Stimulated activated CD8-positive, alpha-beta memory T cell treated with anti-CD3 and anti-CD28 coated beads, Interleukin-7, amount 100 ng/mL, for 24 hours (primary cell): ENCODE measurements around the gene COX4I2.
"Not testable (repeated sequence)": the region's sequence is repeated elsewhere in the genome, so short reads cannot be mapped to it uniquely, and the experiment has no call there.

Source experiments
- DNase-seq: peaks from one replicate; pipeline ENCODE4 v3.0.0-alpha.2; 2020; ENCODE audit warnings: low read depth

Gene COX4I2

DNA sequence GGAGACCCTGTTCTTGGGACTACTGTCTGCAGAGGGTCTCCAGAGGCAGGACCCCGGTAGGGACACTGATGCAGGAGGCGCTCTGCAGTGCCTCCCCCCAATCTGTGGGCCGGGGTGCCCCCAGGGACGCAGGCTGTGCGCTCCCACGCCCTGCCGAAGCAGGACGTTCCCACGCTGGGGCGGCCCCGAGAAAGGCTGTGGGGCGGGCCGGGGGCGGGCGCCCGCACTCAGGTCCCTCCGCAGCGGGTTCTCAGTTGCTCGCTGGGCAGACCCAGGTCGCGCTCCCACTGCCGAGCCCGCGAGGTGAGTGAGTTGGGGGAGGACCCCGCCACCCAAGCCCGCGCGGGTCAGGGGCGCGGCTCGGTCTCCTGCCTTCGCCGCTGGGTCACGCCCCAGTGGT, at the start of gene COX4I2:
Gene COX4I2, plus strand, starts transcription at position 253 of the 400 bp plus-strand sequence. CDS start 1,106 bp downstream, outside the sequence.
- DNase-seq: no peak

DNA sequence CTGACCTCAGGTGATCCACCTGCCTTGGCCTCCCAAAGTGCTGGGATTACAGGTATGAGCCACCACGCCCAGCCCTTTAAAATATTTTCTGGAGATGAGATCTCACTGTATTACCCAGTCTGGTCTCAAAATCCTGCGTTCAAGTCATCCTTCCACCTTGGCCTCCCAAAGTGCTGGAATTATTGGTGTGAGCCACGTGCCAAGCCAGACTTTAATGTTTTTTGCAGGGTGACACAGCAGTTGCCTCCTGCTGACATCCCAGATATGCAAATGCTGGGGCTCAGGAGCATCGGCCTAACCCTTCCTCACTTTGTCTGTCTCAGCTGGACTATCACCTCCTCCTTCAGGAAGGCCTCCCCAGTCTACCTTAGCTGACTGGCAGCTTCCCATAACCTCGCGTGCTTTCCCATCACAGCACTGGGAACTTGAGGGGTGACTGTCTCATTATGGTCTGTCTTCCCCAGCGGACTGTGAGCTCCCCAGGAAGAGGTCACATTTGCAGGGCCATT, 46.9 kb upstream of the COX4I2 start:
- no peak for DNase-seq

DNA sequence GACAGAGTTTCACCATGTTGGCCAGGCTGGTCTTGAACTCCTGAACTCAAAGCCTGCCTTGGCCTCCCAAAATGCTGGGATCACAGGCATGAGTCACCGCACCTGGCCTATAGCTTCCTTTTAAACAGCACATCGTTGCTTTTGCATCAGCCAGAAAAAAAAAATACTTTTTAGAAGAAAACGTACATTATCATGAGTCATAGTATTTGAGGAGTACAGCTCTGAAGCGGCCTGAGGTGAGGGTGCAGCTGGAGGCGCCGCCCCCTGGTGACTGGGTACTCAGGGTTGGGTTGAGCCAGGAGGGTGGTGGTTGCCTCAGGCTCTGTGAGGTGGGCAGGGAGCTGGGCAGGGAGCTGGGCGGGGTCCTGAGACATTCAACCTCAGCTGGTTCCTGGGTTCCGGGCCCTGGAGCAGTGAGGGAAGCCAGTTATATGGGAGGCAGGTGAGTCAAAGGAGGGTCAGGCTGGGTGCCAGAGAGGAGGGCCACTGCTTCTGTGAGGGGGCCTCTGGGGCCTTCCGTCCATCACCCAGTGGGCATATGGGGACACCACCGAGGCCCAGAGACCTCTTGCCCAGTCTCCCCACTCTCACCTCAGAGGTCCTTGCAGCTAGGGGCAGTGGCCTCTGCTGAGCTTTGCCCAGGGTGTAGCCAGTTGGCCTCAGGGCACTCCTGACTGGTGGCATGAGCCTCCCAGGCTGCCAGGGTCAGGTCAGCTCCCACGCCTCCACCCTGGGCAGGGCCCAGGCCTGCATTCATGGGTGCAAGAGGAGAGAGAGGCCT, 44.3 kb upstream of the COX4I2 start:
- DNase-seq: no peak

DNA sequence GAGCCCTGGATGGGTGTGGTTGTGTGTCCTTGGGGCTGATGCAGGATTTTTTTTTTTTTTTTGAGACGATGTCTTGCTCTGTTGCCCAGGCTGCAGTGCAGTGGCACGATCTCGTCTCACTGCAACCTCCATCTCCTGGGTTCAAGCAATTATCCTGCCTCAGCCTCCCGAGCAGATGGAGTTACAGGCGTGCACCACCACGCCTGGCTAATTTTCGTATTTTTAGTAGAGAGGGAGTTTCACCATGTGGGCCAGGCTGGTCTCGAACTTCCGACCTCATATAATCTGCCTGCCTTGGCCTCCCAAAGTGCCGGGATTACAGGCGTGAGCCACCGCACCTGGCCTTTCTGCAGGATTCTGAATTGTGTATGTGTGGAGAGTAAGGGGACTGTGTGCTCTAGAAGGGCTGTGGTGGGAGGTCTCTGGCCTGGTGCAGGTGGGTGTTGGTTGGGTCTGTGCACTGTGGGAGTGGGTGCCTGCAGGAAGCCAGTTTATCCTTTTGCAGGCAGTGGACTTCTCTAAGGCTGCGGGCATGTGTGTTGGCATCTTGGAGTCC, 43.6 kb upstream of the COX4I2 start:
- no peak for DNase-seq

DNA sequence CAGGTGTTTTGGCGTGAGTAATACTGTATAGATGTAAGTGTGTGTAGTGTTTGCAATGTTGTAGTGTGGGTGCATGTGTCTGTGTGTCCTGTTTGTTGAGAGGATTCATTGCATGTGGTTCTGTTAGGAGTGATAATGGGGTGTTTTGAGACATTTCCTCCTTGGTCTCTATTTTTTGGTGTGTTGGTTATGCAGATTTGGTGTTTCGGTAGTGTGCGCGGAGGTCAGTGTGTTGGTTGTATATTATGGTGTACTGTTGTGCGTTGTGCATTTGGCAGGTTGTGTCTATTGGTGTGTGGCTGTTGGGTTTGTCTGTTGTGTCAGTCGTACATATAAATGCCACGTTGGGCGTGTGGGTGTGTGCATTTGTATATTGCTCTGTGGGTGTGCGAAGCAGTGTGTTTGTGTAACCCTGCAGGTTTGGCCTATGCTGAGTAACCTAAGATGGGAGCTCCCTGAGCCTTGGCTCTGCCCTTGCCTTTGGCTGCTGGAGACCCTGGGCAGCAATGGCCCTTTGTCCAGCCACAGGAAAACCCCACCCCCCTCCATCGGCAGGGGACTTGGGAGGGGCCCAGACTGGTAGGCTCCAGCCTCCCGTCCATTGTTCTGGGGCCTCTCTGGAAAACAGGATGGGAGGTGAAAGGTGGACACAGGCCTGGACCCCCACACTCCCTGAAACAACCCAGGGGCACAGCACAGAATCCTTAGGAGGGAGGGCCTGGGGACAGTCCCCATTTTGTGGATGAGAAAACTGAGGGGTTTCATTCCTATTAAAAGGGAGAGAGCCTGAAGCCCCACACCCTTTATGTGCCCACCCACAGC, 42.9 kb upstream of the COX4I2 start:
- no peak for DNase-seq

DNA sequence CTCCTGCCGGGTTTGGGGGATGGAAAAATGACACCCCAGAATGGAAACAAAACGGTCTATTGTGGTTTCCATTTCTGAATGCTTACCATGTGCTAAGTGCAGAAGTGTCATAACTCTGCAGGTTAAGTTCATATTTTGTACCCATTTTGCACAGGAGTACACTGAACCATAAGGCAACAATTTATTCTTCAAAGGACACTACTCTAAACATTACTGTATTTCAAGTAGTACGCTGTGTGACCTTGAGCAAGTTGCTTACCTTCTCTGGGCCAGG, 42.4 kb upstream of the COX4I2 start:
- no peak for DNase-seq

DNA sequence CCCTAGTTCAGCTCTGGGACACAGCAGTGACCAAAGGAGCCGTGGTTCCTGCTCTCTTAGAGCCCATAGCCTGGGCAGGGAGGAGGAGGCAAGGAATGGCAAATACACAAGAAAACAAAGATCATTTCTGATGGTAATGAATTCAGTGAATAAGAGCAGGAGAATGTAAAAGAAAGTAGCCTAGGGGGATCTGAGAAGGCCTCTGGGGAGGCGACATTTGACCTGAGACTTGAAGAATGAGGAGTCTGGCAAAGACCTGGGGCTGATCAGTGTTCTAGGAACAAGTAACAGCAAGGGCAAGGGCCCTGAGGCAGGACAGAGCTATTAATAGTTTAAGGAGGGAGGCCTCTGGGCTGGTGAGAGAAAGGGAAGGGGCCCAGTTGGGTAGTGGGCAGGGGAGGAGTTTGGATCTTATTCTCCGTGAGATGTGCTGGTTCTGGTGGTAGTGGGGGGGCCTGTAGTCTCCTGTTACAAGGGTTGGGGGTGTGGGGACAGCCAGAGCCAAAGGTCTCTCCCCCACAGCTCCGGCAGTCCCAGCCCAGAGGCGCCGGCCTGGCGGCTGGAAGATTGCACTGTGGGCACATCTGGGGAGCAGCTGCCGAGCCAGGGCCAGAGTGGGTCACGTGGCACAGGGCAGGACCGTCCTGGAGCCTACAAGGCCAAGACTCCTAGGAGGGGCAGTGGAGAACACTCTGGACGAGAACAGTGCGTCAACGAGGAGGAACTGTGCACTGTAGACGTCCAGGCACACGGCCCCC, 41.9 kb upstream of the COX4I2 start:
- no peak for DNase-seq

DNA sequence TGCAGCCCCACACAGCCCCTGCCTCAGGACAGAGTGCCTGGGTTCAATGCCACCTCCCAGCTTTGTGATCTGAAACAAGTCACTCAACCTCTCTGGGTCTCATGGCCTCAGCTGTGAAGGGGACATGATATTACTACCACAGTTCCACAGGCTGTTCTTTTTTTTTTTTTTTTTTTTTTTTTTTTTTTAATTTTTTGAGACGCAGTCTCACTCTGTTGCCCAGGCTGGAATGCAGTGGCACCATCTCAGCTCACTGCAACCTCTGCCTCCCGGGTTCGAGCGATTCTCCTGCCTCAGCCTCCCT, 41.3 kb upstream of the COX4I2 start:
- DNase-seq: not testable (repeated sequence)

DNA sequence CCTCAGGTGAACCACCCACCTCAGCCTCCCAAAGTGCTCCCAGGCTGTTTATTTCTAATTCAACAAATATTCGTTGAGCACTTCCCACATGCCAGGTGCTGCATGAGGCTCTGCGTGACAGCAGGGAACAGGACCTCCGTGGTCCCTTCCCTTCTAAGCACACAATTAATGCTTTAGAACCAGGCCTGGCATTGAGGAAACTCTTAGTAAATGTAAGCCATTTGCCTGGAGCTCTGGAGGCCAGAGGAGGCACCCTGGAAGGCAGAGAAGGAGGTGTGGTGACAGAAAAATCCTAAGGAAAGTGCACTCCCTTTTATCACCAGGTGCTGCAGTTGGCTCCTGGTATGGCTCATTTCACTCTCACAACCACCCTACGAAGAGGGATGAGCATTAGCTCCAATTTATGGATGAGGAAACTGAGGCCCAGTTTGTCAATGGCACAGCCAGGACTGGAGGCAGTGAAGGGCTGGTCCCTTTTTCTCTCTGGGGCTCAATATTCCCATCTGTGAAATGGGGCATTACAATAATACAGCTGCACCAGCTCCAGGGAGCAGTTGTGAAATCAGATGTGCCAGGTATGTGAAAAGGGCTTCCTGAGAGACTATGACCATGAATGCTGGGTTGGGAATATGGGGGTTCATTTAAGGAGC, 40.8 kb upstream of the COX4I2 start:
- DNase-seq: no peak

DNA sequence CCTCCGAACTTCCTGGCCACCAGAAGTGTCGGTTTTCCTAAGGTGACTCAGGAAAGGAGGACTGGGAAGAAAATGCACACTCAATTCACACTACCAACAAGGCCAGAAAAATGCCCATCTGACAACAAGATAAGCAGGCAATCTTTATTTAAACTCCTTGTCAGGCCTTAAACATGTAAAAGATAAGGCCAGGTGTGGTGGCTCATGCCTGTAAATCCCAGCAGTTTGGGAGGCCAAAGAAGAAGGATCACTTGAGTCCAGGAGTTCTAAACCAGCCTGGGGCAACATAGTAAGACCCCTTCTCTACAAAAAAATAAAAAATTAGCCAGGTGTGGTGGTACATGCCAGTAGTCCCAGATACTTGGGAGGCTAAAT, 40.2 kb upstream of the COX4I2 start:
- DNase-seq: no peak

DNA sequence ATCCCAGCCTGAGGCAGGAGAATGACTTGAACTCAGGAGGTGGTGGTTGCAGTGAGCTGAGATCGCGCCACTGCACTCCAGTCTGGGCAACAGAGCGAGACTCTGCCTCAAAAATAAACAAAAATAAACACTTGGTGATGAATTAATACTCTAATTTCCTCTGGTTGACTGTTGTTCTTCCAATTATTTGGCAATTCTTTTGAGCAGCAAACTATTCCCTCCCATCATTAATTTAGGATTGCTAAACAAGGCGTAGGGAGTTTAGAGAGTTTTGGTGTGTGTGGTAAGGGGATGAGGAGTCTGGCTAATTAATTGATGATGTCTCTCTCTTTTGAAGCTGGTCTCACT, 35.3 kb upstream of the COX4I2 start:
- DNase-seq: no peak

DNA sequence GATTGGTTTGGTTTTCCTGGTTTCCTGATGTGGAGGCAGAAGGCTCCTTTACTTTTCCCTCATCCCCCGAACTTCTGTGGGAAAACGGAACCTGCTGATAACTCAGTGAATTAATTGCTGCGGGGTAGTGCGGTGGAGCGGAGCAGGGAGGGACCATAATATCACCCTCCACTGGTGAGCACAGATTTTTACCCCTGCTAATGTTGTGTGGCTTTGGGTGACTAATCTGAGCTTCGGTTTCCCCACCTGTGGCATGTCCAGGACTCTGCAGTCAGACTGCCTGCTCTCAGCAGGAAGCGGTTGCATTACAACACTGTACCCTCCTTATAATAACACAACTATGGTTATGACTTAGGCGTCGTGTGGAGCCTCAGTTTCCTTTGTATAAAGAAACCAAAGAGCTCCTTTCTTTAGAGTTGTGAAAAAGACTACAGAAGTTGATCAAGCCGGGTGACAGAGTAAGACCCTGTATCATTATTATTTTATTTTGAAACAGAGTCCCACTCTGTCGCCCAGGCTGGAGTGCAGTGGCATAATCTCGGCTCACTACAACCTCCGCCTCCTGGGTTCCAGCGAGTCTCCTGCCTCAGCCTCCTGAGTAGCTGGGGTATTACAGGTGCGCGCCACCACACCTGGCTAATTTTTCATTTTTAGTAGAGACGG, 34.8 kb upstream of the COX4I2 start:
- no peak for DNase-seq

DNA sequence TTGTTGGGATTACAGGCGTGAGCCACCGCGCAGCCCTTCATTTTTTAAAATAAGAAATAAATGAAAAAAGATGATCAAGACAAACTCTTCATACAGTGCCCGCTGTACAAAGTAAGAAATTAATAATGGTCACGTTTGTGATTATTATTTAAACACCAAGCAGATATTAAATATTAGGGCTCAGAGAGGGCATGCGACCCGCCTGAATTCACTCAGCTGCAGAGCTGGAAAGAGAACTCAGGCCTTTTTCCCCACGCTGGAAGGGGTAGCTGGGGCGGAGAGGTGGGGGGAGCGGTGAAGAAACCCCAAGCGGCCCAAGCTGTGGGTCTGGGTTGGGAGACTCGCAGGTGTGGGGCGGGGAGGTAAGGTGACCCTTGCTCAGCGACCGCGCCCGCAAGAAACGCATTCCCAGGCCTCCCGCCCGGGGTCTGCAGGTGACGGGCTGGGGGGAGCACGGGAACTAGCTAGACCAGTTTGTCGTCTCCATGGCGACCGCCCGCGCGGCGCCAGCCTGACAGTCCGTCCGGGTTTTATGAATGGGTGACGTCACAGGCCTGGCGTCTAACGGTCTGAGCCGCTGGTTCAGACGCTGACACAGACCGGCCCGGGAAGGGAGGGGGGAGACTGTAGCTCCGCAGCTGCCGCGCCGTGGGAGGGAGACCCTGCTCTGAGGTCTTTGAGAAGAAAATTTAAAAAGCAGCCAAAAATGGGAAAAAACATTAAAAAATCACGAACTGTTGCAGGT, 33.7 kb upstream of the COX4I2 start:
- DNase-seq: peak; percentile 46

DNA sequence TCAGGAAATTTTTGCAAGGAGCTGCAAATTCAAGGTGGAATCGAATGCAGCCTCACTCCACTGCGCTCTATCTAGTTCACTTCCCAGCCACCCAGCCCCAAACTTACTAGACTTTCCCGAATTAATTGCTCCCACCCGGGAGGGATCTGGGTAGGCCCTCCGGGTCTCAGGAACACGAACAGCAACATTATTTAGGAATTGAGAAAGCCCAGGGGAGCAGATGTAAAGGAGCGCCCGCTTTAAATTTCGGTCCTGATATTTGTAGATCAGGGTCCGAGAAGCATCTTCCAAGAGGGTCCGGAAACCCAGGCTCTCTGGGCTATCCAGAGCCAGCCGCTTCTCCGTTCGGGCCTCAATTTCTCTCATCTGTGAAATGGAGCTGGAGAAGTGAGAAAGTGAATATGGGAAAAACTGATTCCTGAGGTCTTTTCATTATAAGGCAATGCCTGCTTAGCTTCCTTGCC, 33.1 kb upstream of the COX4I2 start:
- DNase-seq: no peak

DNA sequence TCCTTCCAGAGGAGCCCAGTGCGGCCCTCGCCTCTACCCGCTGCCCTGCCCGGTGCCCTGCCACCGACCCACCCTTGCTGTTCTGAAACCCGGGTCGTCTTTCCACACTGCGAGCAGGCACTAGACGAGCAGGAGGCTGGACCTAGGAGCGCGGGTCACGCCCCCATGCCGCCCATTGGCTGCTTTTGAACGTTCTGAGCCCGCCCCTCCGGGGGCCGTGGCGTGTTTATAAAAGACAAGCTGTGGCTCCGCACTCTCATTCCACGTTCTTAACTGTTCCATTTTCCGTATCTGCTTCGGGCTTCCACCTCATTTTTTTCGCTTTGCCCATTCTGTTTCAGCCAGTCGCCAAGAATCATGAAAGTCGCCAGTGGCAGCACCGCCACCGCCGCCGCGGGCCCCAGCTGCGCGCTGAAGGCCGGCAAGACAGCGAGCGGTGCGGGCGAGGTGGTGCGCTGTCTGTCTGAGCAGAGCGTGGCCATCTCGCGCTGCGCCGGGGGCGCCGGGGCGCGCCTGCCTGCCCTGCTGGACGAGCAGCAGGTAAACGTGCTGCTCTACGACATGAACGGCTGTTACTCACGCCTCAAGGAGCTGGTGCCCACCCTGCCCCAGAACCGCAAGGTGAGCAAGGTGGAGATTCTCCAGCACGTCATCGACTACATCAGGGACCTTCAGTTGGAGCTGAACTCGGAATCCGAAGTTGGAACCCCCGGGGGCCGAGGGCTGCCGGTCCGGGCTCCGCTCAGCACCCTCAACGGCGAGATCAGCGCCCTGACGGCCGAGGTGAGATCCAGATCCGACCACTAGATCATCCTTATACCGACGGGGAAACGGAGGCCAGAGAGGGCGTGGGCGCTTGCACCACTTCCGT, 32.4 kb upstream of the COX4I2 start, which contains the start of gene ID1:
Gene ID1, plus strand, starts transcription at position 259 of the 871 bp plus-strand sequence. Its CDS starts 99 bp downstream, at position 358.
- peak; percentile 76 for DNase-seq

DNA sequence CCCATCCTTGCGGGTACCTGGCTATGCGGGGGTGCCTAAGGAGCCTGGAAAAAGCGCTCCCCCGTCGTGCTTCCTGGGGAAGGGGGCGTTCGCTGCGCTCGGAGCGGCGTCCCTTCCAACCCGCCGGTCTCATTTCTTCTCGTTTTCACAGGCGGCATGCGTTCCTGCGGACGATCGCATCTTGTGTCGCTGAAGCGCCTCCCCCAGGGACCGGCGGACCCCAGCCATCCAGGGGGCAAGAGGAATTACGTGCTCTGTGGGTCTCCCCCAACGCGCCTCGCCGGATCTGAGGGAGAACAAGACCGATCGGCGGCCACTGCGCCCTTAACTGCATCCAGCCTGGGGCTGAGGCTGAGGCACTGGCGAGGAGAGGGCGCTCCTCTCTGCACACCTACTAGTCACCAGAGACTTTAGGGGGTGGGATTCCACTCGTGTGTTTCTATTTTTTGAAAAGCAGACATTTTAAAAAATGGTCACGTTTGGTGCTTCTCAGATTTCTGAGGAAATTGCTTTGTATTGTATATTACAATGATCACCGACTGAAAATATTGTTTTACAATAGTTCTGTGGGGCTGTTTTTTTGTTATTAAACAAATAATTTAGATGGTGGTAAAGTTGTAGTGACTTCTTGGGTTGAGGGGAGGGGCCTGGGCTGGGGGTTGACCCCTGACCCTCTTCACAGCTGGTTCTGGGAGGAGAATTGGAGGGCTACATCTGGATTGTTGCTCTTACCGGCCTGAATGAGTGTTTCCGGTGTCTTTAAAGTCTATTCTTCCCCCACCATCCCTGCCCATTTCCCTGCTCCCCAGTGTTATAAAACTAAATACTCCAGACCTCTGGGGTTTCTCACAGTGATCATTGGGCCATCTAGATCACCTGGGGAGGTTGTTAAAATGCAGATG, 31.6 kb upstream of the COX4I2 start:
- DNase-seq: no peak

DNA sequence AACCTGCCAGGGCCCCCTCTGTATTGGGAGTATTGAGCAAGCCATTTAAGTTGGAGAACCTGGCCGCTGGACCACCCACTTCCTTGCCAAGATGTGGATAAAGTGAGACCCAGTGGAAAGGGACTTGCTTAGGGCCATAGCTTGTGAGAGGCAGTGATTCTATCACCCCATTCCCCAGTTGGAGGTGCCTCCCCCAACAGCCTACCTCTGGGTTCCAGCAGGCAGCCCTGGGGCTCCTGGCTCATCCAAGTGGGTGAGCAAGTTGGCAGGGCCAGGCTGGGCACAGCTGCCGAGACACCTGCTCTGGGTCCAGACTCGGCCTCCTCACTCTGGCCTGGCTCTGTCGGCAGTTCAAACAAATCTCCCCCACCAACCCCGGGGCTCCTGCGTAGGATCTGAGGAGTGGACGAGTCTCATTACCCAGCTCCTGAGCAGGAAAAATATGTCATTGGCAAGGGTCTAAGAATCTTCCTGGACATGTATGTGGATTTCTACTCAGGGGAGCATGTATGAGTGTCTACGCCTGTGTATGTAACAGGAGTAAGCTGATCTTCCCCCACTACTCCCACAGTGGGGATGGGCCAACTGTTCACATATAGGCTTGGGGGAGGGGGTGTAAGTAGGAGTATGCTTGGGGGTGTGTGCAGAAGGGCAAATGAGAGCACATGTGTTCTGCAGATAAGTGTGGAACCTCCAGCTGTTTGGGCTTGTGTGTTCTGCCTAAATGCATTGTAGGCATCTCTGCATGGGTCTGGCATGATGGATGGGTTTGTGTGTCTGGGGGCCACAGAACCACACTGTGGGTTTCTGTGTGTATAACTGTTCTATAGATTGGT, 30.7 kb upstream of the COX4I2 start:
- DNase-seq: no peak
